GM18505 (cell line): ENCODE results near the gene WDR20.
"Not testable (repeated sequence)": the region's sequence is repeated elsewhere in the genome, so short reads cannot be mapped to it uniquely, and the experiment has no call there.

ENCODE experiments used
- ATAC-seq: cut with Tn5 transposase; IDR thresholded peaks from one replicate; pipeline ENCODE4 v1.9.1; 2021; ENCODE audit not compliant: unreplicated experiment
- POLR2A ChIP-seq: IDR thresholded peaks from 4 replicates; pipeline ENCODE4 v1.6.1; 2011; ENCODE audit warnings: borderline replicate concordance; ENCODE audit not compliant: insufficient read depth, insufficient read length; ENCODE audit errors: extremely low read depth

The WDR20 gene

DNA sequence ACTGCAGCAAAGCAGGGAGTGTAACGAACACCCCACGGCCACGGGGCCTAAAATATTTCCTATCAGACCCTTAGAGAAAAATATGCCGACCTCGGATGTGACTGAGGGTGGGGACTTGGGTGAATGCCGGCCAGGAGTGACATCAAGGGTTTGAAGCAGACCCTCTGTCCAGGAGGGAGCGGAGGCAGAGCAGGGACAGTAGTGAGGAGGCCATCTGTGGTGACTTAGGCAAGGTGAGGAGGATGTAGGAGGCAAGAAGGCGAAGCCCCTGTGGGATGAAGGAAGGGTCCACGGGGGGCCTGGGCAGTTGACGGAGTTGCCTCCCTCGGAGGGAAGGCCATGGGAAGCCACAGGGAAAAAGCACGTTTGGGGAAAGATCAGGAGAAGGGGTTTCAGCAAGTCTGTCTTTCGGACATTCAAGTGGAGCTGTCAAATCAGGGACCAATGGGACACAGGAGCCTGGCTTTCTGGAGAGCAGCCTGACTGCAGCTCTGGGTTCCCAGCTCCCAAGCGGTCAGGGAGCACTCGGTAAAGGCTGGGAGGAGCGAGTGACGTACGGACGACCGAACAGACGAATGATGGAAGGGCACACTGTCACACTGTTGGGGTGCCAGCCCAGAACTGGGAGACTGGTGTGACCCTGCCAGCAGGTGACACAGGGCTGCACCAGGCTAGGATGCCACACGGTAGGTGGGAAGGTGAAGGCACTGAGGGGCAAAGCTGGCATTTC is 90.9 kb downstream of the WDR20 start:
- TF ChIP-seq POLR2A, result no peak
- ATAC-seq, result no peak

DNA sequence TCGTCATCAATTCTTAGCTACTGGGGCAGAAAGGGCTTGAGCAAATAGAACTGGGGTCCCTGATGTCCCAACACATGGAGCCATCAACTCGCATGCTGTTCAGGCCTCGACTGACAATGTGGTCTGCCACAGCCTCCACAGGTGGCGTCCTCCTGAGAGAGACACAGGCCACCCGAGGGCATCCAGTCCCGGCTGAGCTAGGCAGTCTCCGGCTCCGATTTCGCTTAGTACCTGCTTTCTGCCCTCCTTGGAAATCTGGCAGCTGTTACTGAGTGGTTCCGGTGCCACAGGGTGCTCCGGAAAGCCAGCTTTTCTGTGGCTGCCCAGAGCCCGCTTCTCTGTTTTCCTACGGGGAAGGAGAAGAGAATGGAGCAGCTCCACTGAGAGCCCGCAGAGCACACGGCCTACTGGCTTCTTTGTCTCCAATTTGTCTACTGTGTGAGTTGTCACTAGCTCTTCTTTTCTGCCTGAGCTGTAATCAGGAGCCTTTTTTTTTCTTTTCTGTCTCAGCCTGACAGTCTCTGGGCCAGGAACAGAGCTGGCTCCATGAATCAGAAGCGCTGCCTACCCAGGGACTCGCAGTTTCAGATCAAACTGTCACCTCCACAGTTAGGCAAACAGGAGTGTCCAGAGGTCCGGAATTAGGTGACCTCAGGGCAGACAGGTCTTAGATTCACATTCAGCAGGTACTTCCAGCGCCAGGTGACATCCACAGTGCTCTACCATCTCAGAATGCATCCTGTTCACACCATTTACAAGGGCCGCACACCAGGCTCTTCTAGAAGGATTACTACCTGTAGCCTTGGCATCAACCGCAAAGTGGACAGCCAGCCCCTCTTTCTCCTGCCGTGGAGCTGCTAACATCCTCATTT is 92.0 kb downstream of the WDR20 start:
- no peak for TF ChIP-seq POLR2A
- ATAC-seq, result no peak

DNA sequence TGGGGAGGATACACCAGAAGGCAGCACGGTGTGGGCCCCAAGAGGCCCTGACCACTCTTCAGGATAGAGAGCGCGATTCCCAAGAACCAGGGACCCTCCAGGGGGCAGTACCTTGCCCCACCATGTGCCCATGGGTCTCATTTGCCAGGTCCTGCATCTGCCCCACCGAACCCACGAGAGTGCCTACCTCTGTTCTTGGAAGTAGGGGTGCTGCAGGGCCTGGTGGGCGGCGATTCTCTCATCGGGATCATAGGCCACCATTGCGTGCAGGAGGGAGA is 92.6 kb downstream of the WDR20 start:
- no peak for TF ChIP-seq POLR2A
- ATAC-seq, result no peak

DNA sequence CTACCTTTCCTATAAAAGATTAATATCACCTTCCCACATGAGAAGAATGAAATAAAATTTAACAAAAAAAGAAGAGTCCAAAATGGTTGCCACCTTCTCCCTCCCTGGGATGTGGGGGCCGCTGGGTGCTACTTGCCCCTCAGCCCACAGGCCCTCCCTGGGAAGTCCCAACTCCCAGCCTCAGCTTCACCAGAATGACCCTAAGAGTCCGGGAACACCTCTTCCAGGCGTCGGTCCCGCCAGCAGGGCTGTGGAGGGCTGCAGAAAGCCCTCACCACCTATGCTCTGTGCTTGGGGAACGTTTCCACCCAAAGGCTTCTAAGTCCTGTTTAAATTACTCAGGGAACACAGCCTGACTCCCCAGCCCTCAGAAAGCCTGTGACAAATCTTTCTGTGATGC is 93.4 kb downstream of the WDR20 start:
- no peak for TF ChIP-seq POLR2A
- ATAC-seq, result no peak

DNA sequence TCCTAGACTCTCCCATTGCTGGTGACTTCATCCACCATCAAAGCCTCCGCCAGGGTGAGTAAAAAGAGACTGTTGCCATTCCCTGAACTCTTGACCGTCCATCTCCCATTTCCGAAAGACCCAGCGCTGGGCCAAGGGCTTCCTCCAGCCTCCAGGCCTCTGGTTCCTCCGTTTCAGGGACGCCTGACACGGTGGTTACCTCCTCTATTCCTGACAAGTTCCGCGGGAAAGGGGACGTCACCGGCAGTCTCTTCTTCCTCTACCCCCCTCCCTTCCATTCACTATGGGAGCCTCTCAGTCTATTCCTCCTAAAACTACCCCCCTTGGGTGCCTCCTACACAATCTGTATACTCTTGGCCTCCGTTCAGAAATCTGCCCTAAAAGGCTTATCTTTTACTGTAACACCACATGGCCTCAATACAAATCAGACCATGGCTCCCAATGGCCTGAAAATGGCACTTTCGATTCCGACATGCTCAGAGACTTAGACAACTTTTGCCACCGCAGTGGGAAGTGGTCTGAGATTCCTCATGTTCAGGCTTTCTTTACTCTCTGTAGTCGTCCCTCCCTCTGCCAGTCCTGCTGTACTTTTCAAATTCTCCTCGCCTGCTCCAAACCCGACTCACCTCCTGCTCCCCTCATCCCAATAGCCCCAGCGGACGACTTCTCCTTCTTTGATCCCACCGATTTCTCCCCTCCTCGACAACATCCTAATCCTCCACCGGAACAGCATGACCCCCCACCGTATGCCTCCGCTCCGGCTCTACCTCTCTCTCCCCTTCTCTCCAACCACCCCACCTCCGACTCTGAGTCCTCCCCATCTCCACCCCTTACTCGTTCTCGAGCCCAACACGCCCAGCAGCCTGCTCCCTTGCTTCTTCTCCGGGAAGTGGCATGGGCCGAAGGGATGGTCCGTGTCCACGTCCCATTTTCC is 94.9 kb downstream of the WDR20 start:
- ATAC-seq, result no peak
- TF ChIP-seq POLR2A, result no peak

DNA sequence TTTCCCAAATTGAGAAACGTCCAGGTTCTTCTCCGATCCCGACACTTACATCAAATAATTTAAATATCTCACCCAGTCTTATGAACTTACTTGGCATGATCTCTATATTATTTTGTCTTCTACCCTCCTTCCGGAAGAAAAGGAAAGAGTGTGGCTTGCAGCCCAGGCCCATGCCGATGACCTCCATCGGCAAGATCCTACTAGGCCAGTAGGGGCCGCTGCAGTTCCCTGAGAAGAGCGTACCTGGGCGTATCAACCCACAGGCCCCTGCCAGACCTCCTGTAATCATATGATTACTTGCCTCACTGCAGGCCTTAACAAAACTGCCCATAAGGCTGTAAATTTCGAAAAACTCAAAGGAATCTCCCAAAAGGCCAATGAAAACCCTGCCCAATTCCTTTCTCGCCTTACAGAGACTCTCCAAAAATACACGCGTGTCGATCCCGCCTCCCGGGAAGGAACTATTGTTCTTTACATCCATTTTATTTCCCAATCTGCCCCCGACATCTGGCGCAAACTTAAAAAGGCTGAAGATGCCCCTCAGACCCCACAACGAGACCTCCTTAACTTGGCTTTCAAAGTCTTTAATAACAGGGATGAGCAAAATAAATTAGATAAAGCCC is 95.7 kb downstream of the WDR20 start:
- ATAC-seq, result no peak
- TF ChIP-seq POLR2A, result no peak

DNA sequence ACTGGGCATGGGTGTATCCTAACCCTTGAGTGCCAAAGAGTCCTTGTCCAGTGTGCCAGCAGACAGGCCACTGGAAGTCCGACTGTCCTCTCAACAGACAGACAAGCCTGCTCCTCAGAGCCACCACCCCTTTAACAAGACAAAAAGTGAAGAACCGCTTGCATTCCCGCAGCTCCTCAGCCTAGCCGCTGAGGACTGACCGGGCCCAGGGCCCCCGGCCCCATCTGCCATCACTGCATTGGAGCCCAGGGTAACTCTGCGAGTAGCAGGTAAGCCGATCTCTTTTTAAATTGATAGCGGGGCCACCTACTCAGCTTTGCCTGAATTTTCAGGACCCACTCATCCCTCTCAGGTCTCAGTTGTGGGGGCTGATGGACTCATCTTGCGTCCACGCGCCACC is 96.3 kb downstream of the WDR20 start:
- TF ChIP-seq POLR2A, result no peak
- no peak for ATAC-seq

DNA sequence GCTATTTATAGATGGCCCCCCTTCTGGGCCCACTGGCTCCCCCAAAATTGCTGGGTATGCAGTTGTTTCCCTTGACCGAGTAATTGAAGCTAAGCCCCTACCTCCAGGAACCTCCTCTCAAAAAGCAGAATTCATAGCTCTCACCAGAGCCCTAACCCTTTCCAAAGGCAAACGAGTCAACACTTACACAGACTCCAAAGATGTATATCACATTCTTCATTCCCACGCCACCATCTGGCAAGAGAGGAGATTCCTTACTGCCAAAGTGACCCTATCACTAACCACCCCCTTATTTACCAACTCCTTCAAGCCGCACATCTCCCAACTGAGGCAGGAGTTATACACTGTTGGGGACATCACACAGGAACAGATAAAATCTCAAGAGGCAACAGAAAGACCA is 98.4 kb downstream of the WDR20 start:
- no peak for ATAC-seq
- TF ChIP-seq POLR2A, result no peak

DNA sequence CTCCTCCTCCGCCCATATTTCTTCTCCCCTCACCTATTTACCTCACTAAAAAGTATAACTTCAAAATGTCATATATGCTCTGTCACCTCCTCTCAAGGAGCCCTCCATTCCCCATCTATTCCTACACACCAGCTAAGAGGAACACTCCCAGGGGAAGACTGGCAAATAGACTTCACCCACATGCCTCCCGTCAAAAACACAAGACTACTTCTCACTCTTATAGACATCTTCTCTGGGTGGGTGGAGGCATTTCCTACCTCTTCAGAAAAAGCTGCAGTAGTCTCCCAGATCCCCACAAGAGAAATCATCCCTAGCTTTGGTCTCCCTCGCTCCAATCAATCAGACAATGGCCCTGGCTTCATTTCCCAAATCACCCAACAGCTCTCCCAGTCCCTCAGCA is 99.1 kb downstream of the WDR20 start:
- no peak for ATAC-seq
- TF ChIP-seq POLR2A, result no peak

DNA sequence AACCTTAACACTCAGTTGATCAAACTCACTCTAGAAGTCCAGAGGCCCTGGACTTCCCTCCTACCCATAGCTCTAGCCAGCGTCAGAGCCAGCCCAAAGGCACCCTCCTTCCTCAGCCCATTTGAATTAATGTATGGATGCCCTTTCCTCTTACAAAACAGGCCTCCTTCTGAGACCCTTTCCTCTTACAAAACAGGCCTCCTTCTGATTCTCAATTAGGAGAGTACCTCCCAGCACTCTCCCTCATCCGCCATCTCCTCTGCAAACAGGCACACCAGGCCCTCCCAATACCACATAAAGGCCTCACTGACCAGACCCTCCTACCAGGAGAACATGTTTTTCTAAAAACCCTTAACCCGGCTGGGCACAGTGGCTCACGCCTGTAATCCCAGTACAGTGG is 99.5 kb downstream of the WDR20 start:
- no peak for ATAC-seq
- TF ChIP-seq POLR2A, result no peak

DNA sequence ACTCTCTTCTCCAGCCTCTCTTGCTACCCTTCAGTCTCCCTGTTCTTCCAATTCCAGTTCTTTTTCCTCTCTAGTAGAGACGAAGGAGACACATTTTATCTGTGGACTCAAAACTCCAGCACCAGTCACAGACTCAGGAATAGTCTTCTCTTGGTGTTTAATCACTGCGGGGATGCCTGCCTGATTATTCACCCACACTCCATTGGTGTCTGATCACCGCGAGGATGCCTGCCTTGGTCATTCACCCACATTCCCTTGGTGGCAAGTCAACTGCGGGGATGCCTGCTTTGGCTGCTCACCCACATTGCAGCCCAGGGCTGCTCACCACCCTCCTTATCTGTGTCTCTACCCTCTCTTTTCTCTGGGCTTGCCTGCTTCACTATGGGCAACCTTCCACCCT is 100.8 kb downstream of the WDR20 start:
- ATAC-seq, result not testable (repeated sequence)

DNA sequence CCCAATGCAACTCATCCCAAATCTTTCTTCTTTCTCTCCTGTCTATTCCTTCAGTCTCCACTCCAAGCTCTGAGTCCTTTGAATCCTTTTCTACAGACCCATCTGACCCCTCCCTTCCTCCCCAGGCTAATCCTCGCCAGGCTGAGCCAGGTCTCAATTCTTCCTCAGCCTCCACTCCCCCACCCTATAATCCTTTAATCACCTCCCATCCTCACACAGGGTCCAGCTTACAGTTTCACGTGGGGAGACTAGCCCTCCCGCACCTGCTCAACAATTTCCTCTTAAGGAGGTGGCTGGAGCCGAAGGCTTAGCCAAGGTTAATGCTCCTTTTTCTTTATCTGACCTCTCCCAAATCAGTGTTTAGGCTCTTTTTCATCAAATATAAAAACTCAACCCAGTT is 101.5 kb downstream of the WDR20 start:
- no peak for TF ChIP-seq POLR2A
- ATAC-seq, result no peak

DNA sequence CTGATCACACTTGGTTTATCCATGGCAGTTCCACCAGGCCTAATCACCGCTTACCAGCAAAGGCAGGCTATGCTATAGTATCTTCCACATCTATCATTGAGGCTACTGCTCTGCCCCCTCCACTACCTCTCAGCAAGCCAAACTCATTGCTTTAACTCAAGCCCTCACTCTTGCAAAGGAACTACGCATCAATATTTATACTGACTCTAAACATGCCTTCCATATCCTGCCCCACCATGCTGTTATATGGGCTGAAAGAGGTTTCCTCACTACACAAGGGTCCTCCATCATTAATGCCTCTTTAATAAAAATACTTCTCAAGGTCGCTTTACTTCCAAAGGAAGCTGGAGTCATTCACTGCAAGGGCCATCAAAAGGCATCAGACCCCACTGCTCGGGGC is 104.1 kb downstream of the WDR20 start:
- ATAC-seq, result not testable (repeated sequence)
